HEK293 (cell line): Measurements from ENCODE around the gene PRR19.

Experiments
- CTCF ChIA-PET: fragments of 350-600 bp; formaldehyde crosslinking; extraction: SDS; loops from one replicate; lab custom pipeline; 2021; ENCODE audit warnings: antibody characterized with exemption; lab: Yijun Ruan, JAX
- POLR2A ChIA-PET: fragments of 300-600 bp; formaldehyde crosslinking; extraction: SDS; loops from one replicate; lab custom pipeline; 2020; ENCODE audit warnings: antibody characterized with exemption, inconsistent platforms; lab: Yijun Ruan, JAX
- H3K27ac ChIP-seq: fragments of 200-500 bp; sonication (Bioruptor generic); 2 replicates; pipeline ENCODE4 v1.5.1; 2014; ENCODE audit warnings: low read depth, low read length, control low read depth, inconsistent platforms; ENCODE audit errors: extremely low read depth
- H3K36me3 ChIP-seq, 2 experiments: fragments of 200-500 bp in 1 of 2; sonication (Bioruptor generic) in 1 of 2; 1 replicate in 1 of 2; 2 replicates in 1 of 2; pipeline ENCODE4 v1.5.1; 2014 to 2017; ENCODE audit warnings: inconsistent platforms in 2 of 2, low read length in 2 of 2; ENCODE audit not compliant: control insufficient read depth in 2 of 2, insufficient read depth in 1 of 2
- H3K4me1 ChIP-seq: fragments of 200-500 bp; sonication (Bioruptor generic); 2 replicates; pipeline ENCODE4 v1.5.1; 2014; ENCODE audit warnings: mild to moderate bottlenecking, low read length, inconsistent platforms; ENCODE audit not compliant: control insufficient read depth, insufficient read depth
- H3K4me3 ChIP-seq: 2 replicates; pipeline ENCODE4 v1.5.1; 2011; ENCODE audit warnings: low read depth, mild to moderate bottlenecking, control low read depth, low read length, moderate library complexity
- H3K9me3 ChIP-seq: fragments of 200-500 bp; sonication (Bioruptor generic); 2 replicates; pipeline ENCODE4 v1.5.1; 2014; ENCODE audit warnings: low read depth, low read length, inconsistent platforms; ENCODE audit not compliant: control insufficient read depth, insufficient read depth
- BCL11A ChIP-seq: fragments of 450-650 bp; formaldehyde crosslinking; IDR thresholded peaks from 2 replicates; pipeline ENCODE4 v1.5.1; 2016; ENCODE audit warnings: low read depth, missing biosample characterization, missing genetic modification characterization
- IKZF3 ChIP-seq: fragments of 450-650 bp; IDR thresholded peaks from 2 replicates; pipeline ENCODE4 v1.5.0; 2018; ENCODE audit warnings: missing biosample characterization, mild to moderate bottlenecking, missing genetic modification characterization, moderate library complexity
- KLF7 ChIP-seq: fragments of 450-650 bp; formaldehyde crosslinking; IDR thresholded peaks from 2 replicates; pipeline ENCODE4 v1.5.1; 2016; ENCODE audit warnings: missing biosample characterization, missing genetic modification characterization, borderline replicate concordance
- KLF8 ChIP-seq: fragments of 450-650 bp; formaldehyde crosslinking; IDR thresholded peaks from 2 replicates; pipeline ENCODE4 v1.5.1; 2016; ENCODE audit warnings: missing biosample characterization, missing genetic modification characterization
- PRDM1 ChIP-seq: fragments of 450-650 bp; formaldehyde crosslinking; IDR thresholded peaks from 2 replicates; pipeline ENCODE4; 2016; ENCODE audit warnings: missing biosample characterization, missing genetic modification characterization
- TSHZ1 ChIP-seq: fragments of 450-650 bp; formaldehyde crosslinking; IDR thresholded peaks from 2 replicates; pipeline ENCODE4 v1.5.1; 2016; ENCODE audit warnings: missing biosample characterization, missing genetic modification characterization, borderline replicate concordance
- YY1 ChIP-seq: fragments of 450-650 bp; formaldehyde crosslinking; IDR thresholded peaks from 2 replicates; pipeline ENCODE4 v1.5.1; 2018; ENCODE audit warnings: missing biosample characterization, missing genetic modification characterization
- ZBTB49 ChIP-seq: fragments of 450-650 bp; formaldehyde crosslinking; IDR thresholded peaks from 2 replicates; pipeline ENCODE4 v1.5.1; 2016; ENCODE audit warnings: missing biosample characterization, missing genetic modification characterization, low read depth
- ZNF10 ChIP-seq: fragments of 450-650 bp; formaldehyde crosslinking; IDR thresholded peaks from 2 replicates; pipeline ENCODE4 v1.5.1; 2017; ENCODE audit warnings: missing biosample characterization, missing genetic modification characterization
- ZNF19 ChIP-seq: fragments of 450-650 bp; formaldehyde crosslinking; IDR thresholded peaks from 2 replicates; pipeline ENCODE4; 2016; ENCODE audit warnings: missing biosample characterization, missing genetic modification characterization, low read depth
- ZNF416 ChIP-seq: fragments of 450-650 bp; formaldehyde crosslinking; IDR thresholded peaks from 2 replicates; pipeline ENCODE4 v1.5.1; 2016; ENCODE audit warnings: missing biosample characterization, missing genetic modification characterization
- ZNF433 ChIP-seq: fragments of 450-650 bp; formaldehyde crosslinking; IDR thresholded peaks from 2 replicates; pipeline ENCODE4 v1.5.1; 2016; ENCODE audit warnings: missing biosample characterization, missing genetic modification characterization, low read depth
- ZNF473 ChIP-seq: fragments of 450-650 bp; formaldehyde crosslinking; IDR thresholded peaks from 2 replicates; pipeline ENCODE4 v1.5.1; 2017; ENCODE audit warnings: missing biosample characterization, missing genetic modification characterization
- ZNF510 ChIP-seq: fragments of 450-650 bp; formaldehyde crosslinking; IDR thresholded peaks from 2 replicates; pipeline ENCODE4 v1.5.1; 2018; ENCODE audit warnings: mild to moderate bottlenecking, missing genetic modification characterization, missing biosample characterization; ENCODE audit not compliant: insufficient replicate concordance
- ZNF624 ChIP-seq: fragments of 450-650 bp; formaldehyde crosslinking; IDR thresholded peaks from 2 replicates; pipeline ENCODE4 v1.5.1; 2017; ENCODE audit warnings: missing biosample characterization, missing genetic modification characterization
- ZNF701 ChIP-seq: fragments of 450-650 bp; formaldehyde crosslinking; IDR thresholded peaks from 2 replicates; pipeline ENCODE4 v1.5.1; 2016; ENCODE audit warnings: missing biosample characterization, missing genetic modification characterization
- ZNF785 ChIP-seq: fragments of 450-650 bp; formaldehyde crosslinking; IDR thresholded peaks from 2 replicates; pipeline ENCODE4 v1.5.1; 2016; ENCODE audit warnings: missing biosample characterization, missing genetic modification characterization
- TF ChIP-seq, protein P1 (sequence below): fragments of 450-650 bp; formaldehyde crosslinking; IDR thresholded peaks from 2 replicates; pipeline ENCODE4 v1.5.1; 2016; ENCODE audit warnings: missing biosample characterization, missing genetic modification characterization

PRR19 gene

GRCh38 chr19:42351079-42351735 is 49.3 kb downstream of the PRR19 start:
- ChIA-PET POLR2A (interaction anchor here (0.6 kb wide), 1 partner anchor 15 kb away, joined by 3 read pairs; no protein-coding TSS in a partner anchor), CTCF (interaction anchor here (1.2 kb wide), 1 partner anchor 55 kb away, joined by 3 read pairs; no protein-coding TSS in a partner anchor)
- Histone ChIP-seq H3K9me3 (no peaks in the 10 kb centered on the region), H3K27ac (0 out of 2 replicates have a peak overlapping the region, but pooled peaks have one; percentile 4), H3K4me3 (no peak overlapping the region), H3K36me3 (peaks cover 48 to 62% of the 10 kb centered on the region in 2 experiments), H3K4me1 (no peaks in the 10 kb centered on the region)
- TF ChIP-seq YY1 (tag by site-specific recombination) (no peak), ZBTB49 (tag by site-specific recombination) (no peak), ZNF624 (tag by site-specific recombination) (no peak), TSHZ1 (tag by site-specific recombination) (no peak), KLF8 (no peak), ZNF510 (tag by site-specific recombination) (no peak), KLF7 (no peak), ZNF416 (no peak), ZNF701 (no peak), IKZF3 (tag by site-specific recombination) (no peak), ZNF10 (no peak), ZNF433 (tag by site-specific recombination) (no peak), ZNF785 (tag by site-specific recombination) (no peak), ZNF473 (tag by site-specific recombination) (no peak), PRDM1 (tag by site-specific recombination) (no peak), ZNF19 (tag by site-specific recombination) (no peak), BCL11A (no peak)
- TF ChIP-seq, protein P1, sequence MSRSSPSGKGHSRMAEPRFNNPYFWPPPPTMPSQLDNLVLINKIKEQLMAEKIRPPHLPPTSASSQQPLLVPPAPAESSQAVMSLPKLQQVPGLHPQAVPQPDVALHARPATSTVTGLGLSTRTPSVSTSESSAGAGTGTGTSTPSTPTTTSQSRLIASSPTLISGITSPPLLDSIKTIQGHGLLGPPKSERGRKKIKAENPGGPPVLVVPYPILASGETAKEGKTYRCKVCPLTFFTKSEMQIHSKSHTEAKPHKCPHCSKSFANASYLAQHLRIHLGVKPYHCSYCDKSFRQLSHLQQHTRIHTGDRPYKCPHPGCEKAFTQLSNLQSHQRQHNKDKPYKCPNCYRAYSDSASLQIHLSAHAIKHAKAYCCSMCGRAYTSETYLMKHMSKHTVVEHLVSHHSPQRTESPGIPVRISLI (tag by site-specific recombination), result no peak
